ENCODE measurements around the gene PIK3R6.

PIK3R6 gene

DNA sequence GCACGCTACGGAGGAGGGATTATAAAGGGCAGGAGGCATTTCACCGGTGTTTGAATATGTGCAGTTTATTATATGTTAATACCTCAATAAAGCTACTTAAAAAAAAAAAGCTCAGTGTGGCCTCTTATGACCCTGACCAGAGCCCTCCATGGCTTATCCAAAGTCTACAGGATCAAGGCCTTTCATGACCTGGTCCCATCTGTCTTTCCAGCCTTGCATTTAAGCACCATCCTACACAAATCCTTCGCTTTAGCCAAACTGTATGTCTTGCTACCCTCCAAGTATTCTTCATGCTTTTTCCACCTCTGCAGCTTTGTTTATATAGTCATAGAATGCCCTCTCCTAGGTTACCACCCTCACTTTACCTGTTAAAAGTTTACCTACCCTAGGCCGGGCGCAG, 74.8 kb downstream of the PIK3R6 start:
- H3K4me1 ChIP-seq (ENCODE audit: control insufficient read depth, low read length), result no peaks in the 10 kb centered on the region
- no peaks in the 10 kb centered on the region for H3K9me3 ChIP-seq (ENCODE audit: control insufficient read depth, insufficient read depth, low read length)
- peaks cover 13% of the 10 kb centered on the region for H3K27me3 ChIP-seq (ENCODE audit: control insufficient read depth, low read length)
- H3K9me2 ChIP-seq (replicated peaks; ENCODE audit: control insufficient read depth, low read length), result no peaks in the 10 kb centered on the region
- no peak overlapping the region for H3K4me2 ChIP-seq (ENCODE audit: low read length)
- TF ChIP-seq, protein P1, sequence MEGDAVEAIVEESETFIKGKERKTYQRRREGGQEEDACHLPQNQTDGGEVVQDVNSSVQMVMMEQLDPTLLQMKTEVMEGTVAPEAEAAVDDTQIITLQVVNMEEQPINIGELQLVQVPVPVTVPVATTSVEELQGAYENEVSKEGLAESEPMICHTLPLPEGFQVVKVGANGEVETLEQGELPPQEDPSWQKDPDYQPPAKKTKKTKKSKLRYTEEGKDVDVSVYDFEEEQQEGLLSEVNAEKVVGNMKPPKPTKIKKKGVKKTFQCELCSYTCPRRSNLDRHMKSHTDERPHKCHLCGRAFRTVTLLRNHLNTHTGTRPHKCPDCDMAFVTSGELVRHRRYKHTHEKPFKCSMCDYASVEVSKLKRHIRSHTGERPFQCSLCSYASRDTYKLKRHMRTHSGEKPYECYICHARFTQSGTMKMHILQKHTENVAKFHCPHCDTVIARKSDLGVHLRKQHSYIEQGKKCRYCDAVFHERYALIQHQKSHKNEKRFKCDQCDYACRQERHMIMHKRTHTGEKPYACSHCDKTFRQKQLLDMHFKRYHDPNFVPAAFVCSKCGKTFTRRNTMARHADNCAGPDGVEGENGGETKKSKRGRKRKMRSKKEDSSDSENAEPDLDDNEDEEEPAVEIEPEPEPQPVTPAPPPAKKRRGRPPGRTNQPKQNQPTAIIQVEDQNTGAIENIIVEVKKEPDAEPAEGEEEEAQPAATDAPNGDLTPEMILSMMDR (IDR thresholded peaks at IDR 0.05; ENCODE audit: low read depth, low read length, poor library complexity, severe bottlenecking), result no peak
- no peak for TF ChIP-seq EZH2phosphoT487 (IDR thresholded peaks at IDR 0.05; ENCODE audit: borderline replicate concordance, low read length)
- H3K79me2 ChIP-seq (ENCODE audit: control insufficient read depth, low read length), result no peaks in the 10 kb centered on the region
- H4K20me1 ChIP-seq (ENCODE audit: control insufficient read depth, insufficient read depth, low read depth, low read length), result no peaks in the 10 kb centered on the region
- no peak overlapping the region for H3K4me3 ChIP-seq (ENCODE audit: low read length)
- no peaks in the 10 kb centered on the region for H3F3A ChIP-seq (ENCODE audit: control insufficient read depth, insufficient read depth)
- H3K36me3 ChIP-seq (ENCODE audit: control insufficient read depth, low read length), result no peaks in the 10 kb centered on the region
- no peak overlapping the region for H3K27ac ChIP-seq (ENCODE audit: low read depth, low read length)

DNA sequence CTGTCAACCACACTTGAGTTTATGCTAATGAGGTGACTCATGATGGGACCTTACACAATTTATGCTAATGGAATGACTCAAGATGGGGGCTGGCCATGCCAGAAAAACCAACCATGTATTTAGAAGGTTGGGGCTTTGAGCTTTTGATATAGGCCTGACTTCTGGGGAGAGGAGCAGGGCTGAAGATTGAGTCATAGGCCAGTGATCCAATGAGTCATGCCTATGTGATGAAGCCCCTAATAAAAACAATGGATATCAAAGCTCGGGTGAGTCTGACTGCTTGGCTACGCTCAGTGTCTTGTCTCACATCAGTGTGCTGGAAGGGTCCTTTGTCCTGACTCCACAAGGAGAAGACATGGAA, 75.6 kb downstream of the PIK3R6 start:
- Histone ChIP-seq H3K27ac (ENCODE audit: low read depth, low read length) (no peak overlapping the region), H3F3A (ENCODE audit: control insufficient read depth, insufficient read depth) (no peaks in the 10 kb centered on the region), H3K9me3 (ENCODE audit: control insufficient read depth, insufficient read depth, low read length) (no peaks in the 10 kb centered on the region), H3K4me1 (ENCODE audit: control insufficient read depth, low read length) (no peaks in the 10 kb centered on the region), H3K36me3 (ENCODE audit: control insufficient read depth, low read length) (no peaks in the 10 kb centered on the region), H4K20me1 (ENCODE audit: control insufficient read depth, insufficient read depth, low read depth, low read length) (no peaks in the 10 kb centered on the region), H3K27me3 (ENCODE audit: control insufficient read depth, low read length) (peaks cover 13% of the 10 kb centered on the region), H3K9me2 (replicated peaks; ENCODE audit: control insufficient read depth, low read length) (no peaks in the 10 kb centered on the region), H3K4me2 (ENCODE audit: low read length) (no peak overlapping the region), H3K79me2 (ENCODE audit: control insufficient read depth, low read length) (no peaks in the 10 kb centered on the region), H3K4me3 (ENCODE audit: low read length) (no peak overlapping the region)
- no peak for TF ChIP-seq EZH2phosphoT487 (IDR thresholded peaks at IDR 0.05; ENCODE audit: borderline replicate concordance, low read length)
- TF ChIP-seq, protein P1 (IDR thresholded peaks at IDR 0.05; ENCODE audit: low read depth, low read length, poor library complexity, severe bottlenecking), result no peak

DNA sequence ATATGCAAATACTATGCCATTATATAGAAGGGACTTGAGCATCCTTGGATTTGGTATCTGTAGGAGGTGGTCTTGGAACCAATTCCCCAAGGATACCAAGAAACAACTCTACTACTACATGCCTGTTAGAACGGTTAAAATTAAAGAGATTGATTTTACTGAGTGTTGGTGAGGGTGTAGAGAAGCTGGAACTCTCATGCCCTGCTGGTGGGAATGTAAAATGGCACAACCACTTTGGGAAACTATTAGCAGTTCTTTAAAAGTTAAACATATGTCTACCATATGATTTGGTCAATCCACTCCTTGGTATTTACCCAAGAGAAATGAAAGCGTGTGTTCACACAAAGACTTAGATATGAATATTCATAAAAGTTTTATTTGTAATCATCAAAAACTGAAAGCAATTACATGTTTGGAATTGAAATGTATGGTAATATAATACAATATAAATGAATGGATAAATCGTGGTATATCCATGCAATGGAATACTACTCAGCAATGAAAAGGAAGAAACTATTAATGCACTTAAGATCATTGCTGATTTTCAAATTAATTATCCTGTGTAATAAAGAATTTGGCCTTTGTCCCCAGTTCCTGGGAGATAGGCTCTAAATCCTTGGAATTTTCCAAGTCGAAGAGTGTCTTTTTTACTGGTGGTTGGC, 76.1 kb downstream of the PIK3R6 start:
- no peak for TF ChIP-seq EZH2phosphoT487 (IDR thresholded peaks at IDR 0.05; ENCODE audit: borderline replicate concordance, low read length)
- TF ChIP-seq, protein P1 (IDR thresholded peaks at IDR 0.05; ENCODE audit: low read depth, low read length, poor library complexity, severe bottlenecking), result no peak
- H3K9me2 ChIP-seq (replicated peaks; ENCODE audit: control insufficient read depth, low read length), result no peaks in the 10 kb centered on the region
- no peak overlapping the region for H3K4me2 ChIP-seq (ENCODE audit: low read length)
- H3F3A ChIP-seq (ENCODE audit: control insufficient read depth, insufficient read depth), result no peaks in the 10 kb centered on the region
- no peak overlapping the region for H3K4me3 ChIP-seq (ENCODE audit: low read length)
- no peaks in the 10 kb centered on the region for H4K20me1 ChIP-seq (ENCODE audit: control insufficient read depth, insufficient read depth, low read depth, low read length)
- no peaks in the 10 kb centered on the region for H3K79me2 ChIP-seq (ENCODE audit: control insufficient read depth, low read length)
- H3K36me3 ChIP-seq (ENCODE audit: control insufficient read depth, low read length), result no peaks in the 10 kb centered on the region
- H3K4me1 ChIP-seq (ENCODE audit: control insufficient read depth, low read length), result no peaks in the 10 kb centered on the region
- H3K9me3 ChIP-seq (ENCODE audit: control insufficient read depth, insufficient read depth, low read length), result no peaks in the 10 kb centered on the region
- peaks cover 13% of the 10 kb centered on the region for H3K27me3 ChIP-seq (ENCODE audit: control insufficient read depth, low read length)
- no peak overlapping the region for H3K27ac ChIP-seq (ENCODE audit: low read depth, low read length)

Measured in DOHH2 (cell line).